HG03135 (cell line): Measurements from ENCODE around the gene CCDC90B.
"Not testable (repeated sequence)": the region's sequence is repeated elsewhere in the genome, so short reads cannot be mapped to it uniquely, and the experiment has no call there.

Experiments used
- ATAC-seq: cut with Tn5 transposase; IDR thresholded peaks from one replicate; pipeline ENCODE4 v1.9.1; 2021; ENCODE audit warnings: mild to moderate bottlenecking, moderate library complexity; ENCODE audit not compliant: unreplicated experiment

CCDC90B gene, protein sequence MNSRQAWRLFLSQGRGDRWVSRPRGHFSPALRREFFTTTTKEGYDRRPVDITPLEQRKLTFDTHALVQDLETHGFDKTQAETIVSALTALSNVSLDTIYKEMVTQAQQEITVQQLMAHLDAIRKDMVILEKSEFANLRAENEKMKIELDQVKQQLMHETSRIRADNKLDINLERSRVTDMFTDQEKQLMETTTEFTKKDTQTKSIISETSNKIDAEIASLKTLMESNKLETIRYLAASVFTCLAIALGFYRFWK

DNA sequence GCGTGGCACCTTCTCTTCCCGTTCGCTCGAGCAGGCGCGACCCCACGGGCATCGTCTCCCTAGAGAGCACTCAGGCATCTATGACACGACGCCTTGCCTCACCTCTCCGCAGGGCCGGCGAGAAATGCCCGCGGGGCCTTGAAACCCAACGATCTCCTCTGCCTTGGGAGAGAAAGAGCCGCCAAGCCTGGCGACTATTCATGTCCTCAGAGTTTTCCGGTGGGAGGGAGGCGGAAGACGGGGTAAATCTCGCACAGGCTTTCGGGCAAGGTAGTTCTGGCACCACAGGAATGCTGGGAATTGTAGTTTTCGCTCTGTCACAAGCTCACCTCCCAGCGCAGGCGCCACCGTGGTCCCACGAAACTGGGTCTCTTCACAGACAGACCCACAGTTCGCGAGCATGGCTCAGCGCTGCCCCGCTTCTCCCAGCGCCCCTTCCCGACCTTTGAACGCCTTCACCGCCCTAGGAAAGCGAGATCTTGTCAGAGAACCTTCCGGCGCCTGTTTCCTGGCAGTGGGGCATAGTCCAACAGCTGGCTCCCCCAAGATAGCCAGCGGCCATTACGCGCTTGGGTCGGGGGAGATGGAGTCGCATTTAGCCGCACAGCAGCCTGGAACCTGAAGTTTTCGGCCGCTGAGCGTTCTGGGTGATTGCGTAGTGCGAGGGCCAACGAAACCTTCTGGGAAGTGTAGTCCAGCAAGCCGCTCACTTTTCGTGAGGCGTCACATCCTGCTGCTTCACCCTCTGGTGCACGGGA, at the start of gene CCDC90B:
Gene CCDC90B, minus strand, starts transcription at position 597 of the 758 bp plus-strand sequence. Its CDS starts 395 bp downstream, at position 202.
- ATAC-seq: peak; percentile 89

DNA sequence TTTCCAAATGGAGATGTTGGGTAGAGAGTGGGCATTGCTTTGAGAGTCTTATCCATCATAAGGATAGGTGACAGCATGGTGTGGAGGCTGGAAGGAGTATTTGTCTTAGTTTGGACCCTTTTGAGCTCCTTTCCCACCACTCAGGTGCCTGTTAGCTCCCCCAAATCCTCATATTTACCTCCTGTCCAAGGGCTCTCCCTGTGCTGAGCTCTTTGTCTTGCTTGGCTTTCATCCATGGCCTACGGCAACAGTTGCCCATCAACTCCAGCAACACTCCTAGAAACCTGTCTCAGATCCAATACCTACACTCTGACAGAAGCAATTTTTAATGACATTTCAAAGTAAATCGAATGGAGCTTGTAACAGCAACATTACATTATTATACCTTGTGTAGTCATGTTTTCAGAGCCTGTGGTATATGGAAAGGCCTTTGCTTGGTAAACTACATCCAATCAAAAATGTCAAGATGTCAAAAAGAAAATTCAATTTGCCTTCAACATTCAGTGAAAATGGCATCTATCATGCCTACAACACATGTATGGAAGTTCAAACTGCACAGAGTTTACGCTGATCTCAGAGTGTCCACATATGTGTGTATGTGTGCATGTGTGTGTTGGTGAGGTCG, 49.4 kb upstream of the CCDC90B start:
- no peak for ATAC-seq

- ATAC-seq: no peak
These were observed 44.1 kb upstream of the CCDC90B start for GRCh38 chr11:83330303-83330702.

GRCh38 chr11:83326326-83326725, 40.2 kb upstream of the CCDC90B start:
- ATAC-seq: no peak

- ATAC-seq: no peak
These were observed 33.2 kb upstream of the CCDC90B start for GRCh38 chr11:83319346-83319745.

DNA sequence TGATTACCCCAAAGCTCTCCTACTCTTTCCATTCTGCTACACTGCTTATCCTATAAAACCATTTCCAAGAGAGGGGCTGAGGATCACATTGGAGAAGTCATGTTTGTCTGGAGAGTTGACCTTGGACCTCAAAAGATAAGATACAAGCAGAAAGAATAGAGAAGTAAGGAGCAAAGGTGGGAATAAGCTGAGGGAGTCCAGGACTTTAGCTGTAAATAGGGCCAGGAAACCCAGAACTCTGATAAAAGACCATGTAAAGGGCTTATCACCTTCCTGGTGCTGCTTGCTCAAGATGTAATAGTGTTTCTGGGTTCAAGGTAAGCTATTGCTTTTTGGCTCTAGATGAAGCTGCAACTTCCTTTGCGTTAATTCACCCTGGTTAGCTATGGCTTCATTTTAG, 32.8 kb upstream of the CCDC90B start:
- no peak for ATAC-seq

DNA sequence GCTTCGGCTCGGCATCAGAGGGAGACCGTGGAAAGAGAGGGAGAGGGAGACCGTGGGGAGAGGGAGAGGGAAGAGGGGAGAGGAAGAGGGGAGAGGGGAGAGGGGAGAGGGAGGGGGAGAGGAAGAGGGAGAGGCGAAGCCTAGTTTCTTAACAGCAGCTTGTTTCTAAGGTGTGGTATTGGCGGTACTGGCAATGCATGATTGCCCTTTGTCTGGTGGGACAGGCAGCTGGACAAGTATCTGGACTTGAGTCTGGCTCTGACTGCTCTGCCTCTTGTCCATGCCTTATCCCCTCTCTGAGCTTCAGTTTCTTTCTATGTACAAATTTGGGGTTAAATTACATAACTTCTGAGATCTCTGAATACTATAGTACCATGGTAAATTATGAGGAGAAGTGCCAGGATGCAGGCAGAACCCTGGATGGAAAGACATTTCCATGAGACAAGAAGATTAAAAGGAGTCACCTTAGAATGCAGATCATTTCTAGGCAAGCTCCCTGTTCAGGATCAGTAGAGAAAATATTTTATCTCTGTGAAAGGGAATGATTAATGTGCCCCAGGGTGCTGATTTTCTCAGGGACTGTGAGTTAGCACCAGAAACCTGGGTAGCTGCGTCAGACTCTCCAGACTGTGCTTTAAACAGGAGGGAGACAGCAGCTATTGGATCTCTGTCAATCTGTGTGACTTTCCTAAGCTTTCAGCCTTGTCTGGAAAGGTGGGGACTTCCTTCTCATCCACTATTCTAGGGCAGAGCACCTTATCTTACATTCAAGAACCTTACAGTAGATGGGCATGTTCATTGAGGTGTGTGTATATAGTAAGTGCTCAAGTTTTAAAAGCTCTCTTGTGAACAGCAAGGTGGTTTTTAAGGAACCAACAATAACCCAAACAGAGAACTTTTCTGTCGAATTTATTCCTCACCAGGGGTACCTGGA, 31.9 kb upstream of the CCDC90B start:
- no peak for ATAC-seq

DNA sequence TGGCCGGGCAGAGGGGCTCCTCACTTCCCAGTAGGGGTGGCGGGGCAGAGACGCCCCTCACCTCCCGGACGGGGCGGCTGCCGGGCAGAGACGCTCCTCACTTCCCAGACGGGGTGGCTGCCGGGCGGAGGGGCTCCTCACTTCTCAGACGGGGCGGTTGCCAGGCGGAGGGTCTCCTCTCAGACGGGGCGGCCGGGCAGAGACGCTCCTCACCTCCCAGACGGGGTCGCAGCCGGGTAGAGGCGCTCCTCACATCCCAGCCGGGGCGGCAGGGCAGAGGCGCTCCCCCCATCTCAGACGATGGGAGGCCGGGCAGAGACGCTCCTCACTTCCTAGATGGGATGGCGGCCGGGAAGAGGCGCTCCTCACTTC, 30.7 kb upstream of the CCDC90B start:
- ATAC-seq: not testable (repeated sequence)

DNA sequence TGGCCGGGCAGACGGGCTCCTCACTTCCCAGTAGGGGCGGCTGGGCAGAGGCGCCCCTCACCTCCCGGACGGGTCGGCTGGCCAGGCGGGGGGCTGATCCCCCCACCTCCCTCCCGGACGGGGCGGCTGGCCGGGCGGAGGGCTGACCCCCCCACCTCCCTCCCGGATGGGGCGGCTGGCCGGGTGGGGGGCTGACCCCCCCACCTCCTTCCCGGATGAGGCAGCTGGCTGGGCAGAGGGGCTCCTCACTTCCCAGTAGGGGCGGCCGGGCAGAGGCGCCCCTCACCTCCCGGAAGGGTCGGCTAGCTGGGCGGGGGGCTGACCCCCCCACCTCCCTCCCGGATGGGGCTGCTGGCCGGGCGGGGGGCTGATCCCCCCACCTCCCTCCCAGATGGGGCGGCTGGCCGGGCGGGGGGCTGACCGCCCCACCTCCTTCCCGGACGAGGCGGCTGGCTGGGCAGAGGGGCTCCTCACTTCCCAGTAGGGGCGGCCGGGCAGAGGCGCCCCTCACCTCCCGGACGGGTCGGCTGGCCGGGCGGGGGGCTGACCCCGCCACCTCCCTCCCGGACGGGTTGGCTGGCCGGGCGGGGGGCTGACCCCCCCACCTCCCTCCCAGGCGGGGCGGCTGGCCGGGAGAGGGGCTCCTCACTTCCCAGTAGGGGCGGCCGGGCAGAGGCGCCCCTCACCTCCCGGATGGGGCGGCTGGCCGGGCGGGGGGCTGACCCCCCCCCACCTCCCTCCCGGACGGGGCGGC, 30.2 kb upstream of the CCDC90B start:
- not testable (repeated sequence) for ATAC-seq

DNA sequence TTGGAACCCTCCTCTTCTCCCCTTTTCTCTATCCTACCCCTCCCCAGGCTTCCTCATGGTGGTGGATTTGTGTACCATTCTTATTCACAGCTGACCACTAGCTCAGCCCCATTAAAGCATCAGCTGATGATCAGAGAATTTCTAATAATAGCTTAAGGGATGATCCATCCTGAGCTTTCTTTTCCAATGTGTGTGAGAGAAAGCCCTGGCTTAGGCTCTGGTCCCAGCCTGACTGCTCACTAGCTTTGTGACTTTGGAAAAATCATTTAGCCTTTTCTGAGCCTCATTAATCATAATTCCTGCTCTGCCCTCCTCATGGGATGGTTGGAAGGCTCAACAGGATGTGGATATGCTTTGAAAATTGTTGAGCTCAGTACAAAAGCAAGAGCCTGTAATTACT, 26.3 kb upstream of the CCDC90B start:
- no peak for ATAC-seq

GRCh38 chr11:83311701-83312100, 25.5 kb upstream of the CCDC90B start:
- ATAC-seq: no peak

- no peak for ATAC-seq
These were observed 24.6 kb upstream of the CCDC90B start for GRCh38 chr11:83310718-83311117.

DNA sequence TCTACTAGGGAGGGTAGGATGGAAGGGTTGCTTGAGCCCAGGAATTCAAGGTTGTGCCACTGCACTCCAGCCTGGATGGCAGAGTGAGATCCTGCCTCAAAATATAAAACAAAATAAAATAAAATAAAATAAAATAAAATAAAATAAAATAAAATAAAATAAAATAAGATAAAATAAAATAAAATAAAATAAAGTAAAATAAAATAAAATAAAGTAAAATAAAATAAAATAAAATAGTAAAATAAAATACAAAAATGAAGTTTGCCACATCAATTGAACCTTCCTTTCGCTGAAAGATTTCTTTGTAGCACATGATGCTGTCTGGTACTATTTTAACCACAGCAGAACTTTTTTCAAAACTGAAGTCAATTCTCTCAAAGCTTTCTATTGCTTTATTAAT, 22.4 kb upstream of the CCDC90B start:
- not testable (repeated sequence) for ATAC-seq

GRCh38 chr11:83306200-83307080, 20.3 kb upstream of the CCDC90B start:
- no peak for ATAC-seq

GRCh38 chr11:83303316-83303715, 17.1 kb upstream of the CCDC90B start:
- no peak for ATAC-seq

DNA sequence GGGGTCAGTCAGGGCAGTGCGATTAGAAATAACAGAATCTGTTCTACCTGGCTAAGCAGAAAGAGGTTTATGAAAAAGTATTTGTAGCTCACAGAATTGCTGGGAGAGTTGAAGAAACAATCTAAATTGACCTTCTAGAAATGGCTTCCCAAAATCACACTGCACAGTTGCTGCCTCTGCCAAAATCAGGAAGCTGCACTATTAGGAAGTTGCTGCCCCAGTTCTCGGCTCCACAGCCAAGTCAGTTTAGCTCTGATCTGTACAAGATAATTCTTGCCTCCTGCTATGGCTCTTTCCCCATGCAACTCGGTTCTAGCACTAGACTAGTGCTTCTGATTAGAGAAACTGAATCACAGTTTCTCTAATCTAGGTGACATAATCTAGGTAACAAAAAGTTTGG, 16.0 kb upstream of the CCDC90B start:
- no peak for ATAC-seq

DNA sequence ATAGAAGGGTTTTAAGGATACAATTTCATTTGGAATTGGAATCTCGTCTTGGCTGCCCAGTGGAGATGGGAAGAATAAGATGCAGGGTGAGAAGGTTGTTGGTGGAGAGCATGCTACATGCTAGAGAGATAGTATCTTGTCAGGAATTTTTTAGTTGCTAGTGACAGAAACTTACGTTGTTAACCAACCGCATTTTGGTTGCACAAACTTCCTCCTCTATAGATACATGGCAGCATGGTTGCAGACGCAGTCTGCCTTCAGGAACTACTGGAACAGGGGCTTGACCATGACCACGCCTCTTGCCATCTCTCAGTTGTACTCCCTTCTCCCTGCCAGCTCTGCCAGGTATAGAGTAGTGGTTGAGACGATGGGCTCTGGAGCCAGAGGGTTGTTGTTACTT, 13.5 kb upstream of the CCDC90B start:
- no peak for ATAC-seq

- no peak for ATAC-seq
These were observed 8.0 kb upstream of the CCDC90B start for GRCh38 chr11:83294208-83294607.

- ATAC-seq: no peak
These were observed 7.2 kb upstream of the CCDC90B start for GRCh38 chr11:83293457-83293774.
